HG03439 (cell line): ENCODE results near the gene OR52B2.
"Not testable (repeated sequence)": the region's sequence is repeated elsewhere in the genome, so short reads cannot be mapped to it uniquely, and the experiment has no call there.

Source experiments
- ATAC-seq: cut with Tn5 transposase; IDR thresholded peaks from one replicate; pipeline ENCODE4 v1.9.1; 2021; ENCODE audit warnings: mild to moderate bottlenecking, moderate library complexity; ENCODE audit not compliant: unreplicated experiment

The OR52B2 gene

GRCh38 chr11:6156628-6157359 lies 13.3 kb downstream of the OR52B2 start:
- ATAC-seq: no peak

GRCh38 chr11:6152126-6152525 lies 18.0 kb downstream of the OR52B2 start:
- no peak for ATAC-seq

- ATAC-seq: no peak
Measured at GRCh38 chr11:6151117-6151516, 19.0 kb downstream of the OR52B2 start.

- not testable (repeated sequence) for ATAC-seq
Measured at GRCh38 chr11:6143737-6144136, 26.4 kb downstream of the OR52B2 start.

- ATAC-seq: no peak
Measured at GRCh38 chr11:6142936-6143335, 27.2 kb downstream of the OR52B2 start.

GRCh38 chr11:6135936-6136335 lies 34.2 kb downstream of the OR52B2 start:
- ATAC-seq: not testable (repeated sequence)

GRCh38 chr11:6132431-6132830 lies 37.7 kb downstream of the OR52B2 start:
- ATAC-seq: no peak

GRCh38 chr11:6129635-6130034 lies 40.5 kb downstream of the OR52B2 start:
- ATAC-seq: no peak

GRCh38 chr11:6129011-6129410 lies 41.1 kb downstream of the OR52B2 start:
- ATAC-seq: no peak

- ATAC-seq: no peak
Measured at GRCh38 chr11:6127881-6128280, 42.2 kb downstream of the OR52B2 start.

GRCh38 chr11:6124245-6124644 lies 45.9 kb downstream of the OR52B2 start:
- no peak for ATAC-seq
